Prostate gland (tissue), 2 donors: ENCODE measurements around the gene SERPINA4. TPM values are rescaled to one million over a fixed set of nuclear protein-coding genes. Genes with fewer than 3 reads are reported as not detected.

Experiments
- DNase-seq: peaks from one replicate; pipeline ENCODE4 v3.0.0-alpha.2; 2019; ENCODE audit warnings: low spot score
- H3K27ac ChIP-seq, 2 donors: fragments of 200-600 bp; sonication (generic); 2 replicates each; pipeline ENCODE4 v1.5.1; 2017 to 2019
- H3K27me3 ChIP-seq: fragments of 200-600 bp; sonication (generic); replicated peaks from 2 replicates; pipeline ENCODE4 v1.5.1; 2019; ENCODE audit not compliant: insufficient read depth
- H3K36me3 ChIP-seq, 2 donors: fragments of 200-600 bp; sonication (generic); 1 replicate in 1 of 2; 2 replicates in 1 of 2; pipeline versions ENCODE4 v1.5.1 to v1.8.1; 2017 to 2019
- H3K4me1 ChIP-seq: fragments of 200-600 bp; sonication (generic); replicated peaks from 2 replicates; pipeline ENCODE4 v1.5.1; 2019
- H3K4me3 ChIP-seq, 2 donors: fragments of 200-600 bp; sonication (generic); 2 replicates each; pipeline ENCODE4 v1.5.1; 2017 to 2019
- H3K9me3 ChIP-seq: fragments of 200-600 bp; sonication (generic); 2 replicates; pipeline ENCODE4 v1.5.1; 2017
- POLR2A ChIP-seq: fragments of 450-650 bp; IDR thresholded peaks from one replicate; pipeline ENCODE4 v1.6.1; 2016; ENCODE audit warnings: antibody characterized with exemption, mild to moderate bottlenecking
- POLR2AphosphoS5 ChIP-seq: sonication (generic); formaldehyde crosslinking; IDR thresholded peaks from one replicate; pipeline ENCODE4 v1.6.1; 2017; ENCODE audit warnings: antibody characterized with exemption
- WGBS: methylation state at CpG from one replicate; pipeline ENCODE4 v1.1.5; 2018; 5-methylcytosine and 5-hydroxymethylcytosine counted together
- intact Hi-C: fragments of 100-400 bp; cut with DNase I; formaldehyde crosslinking; loops from one replicate; pipeline ENCODE4 v1.14.2; 2022
- total RNA-seq, 2 donors: library from RNA; depleted of rRNA; stranded (reverse); fragments of >200 nt; gene quantifications; one replicate each; pipeline ENCODE4 v1.1.0, GENCODE V29; 2016
- TF ChIP-seq, protein P1 (sequence below), 4 experiments: fragments of 200-600 bp in 2 of 4; fragments of 450-650 bp in 2 of 4; sonication (generic) in 2 of 4; IDR thresholded peaks; 1 replicate in 3 of 4; 2 replicates in 1 of 4; pipeline ENCODE4 v1.5.1; 2016 to 2019; ENCODE audit warnings: antibody characterized with exemption in 4 of 4, mild to moderate bottlenecking in 2 of 4, moderate library complexity in 2 of 4

The SERPINA4 gene
- total RNA-seq, 2 donors from 2014 or later, result 2.2 TPM; not detected in 1

DNA sequence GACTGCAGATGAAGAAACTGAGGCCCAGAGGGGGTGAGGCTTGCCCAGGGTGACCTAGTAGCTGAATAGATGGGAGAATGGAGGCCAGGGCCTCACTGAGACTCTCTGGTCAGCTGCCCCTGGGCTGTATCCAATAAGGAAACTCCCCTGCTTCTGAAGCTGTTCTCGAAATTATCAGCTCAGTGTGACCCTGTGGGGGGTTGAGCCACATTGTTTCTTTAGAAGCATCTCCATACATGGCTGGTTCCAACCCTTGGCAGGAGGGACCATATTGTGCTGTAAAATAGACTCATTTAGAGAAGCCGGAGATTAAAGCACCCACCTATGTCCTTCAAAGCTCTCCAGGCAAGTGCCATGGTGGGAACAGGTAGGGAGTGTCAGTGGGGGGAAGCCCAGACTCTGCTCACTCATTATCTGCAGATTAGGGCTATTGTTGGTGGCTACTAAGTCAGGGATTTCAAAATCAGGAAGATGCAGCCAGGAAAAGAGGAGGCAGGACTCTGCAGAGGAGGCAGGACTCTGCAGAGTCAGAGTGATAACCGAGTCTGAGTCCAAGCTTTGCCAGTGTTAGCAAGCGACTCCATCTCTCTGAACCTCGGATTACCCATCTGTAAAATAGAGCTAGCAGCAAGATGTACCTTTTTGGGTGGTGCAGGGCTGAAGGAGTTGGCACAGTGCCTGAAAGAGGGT lies 23.5 kb downstream of the SERPINA4 start:
- Histone ChIP-seq H3K27ac (no peak overlapping the region), H3K9me3 (no peaks in the 10 kb centered on the region), H3K4me3 (no peak overlapping the region), H3K4me1 (no peaks in the 10 kb centered on the region), H3K27me3 (no peaks in the 10 kb centered on the region), H3K36me3 (no peaks in the 10 kb centered on the region)
- TF ChIP-seq POLR2A (no peak), POLR2AphosphoS5 (no peak)
- TF ChIP-seq, protein P1, sequence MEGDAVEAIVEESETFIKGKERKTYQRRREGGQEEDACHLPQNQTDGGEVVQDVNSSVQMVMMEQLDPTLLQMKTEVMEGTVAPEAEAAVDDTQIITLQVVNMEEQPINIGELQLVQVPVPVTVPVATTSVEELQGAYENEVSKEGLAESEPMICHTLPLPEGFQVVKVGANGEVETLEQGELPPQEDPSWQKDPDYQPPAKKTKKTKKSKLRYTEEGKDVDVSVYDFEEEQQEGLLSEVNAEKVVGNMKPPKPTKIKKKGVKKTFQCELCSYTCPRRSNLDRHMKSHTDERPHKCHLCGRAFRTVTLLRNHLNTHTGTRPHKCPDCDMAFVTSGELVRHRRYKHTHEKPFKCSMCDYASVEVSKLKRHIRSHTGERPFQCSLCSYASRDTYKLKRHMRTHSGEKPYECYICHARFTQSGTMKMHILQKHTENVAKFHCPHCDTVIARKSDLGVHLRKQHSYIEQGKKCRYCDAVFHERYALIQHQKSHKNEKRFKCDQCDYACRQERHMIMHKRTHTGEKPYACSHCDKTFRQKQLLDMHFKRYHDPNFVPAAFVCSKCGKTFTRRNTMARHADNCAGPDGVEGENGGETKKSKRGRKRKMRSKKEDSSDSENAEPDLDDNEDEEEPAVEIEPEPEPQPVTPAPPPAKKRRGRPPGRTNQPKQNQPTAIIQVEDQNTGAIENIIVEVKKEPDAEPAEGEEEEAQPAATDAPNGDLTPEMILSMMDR (IDR thresholded peaks at IDR 0.05), result no peak
- WGBS, result 78% methylated on average over 5 of the region's 5 CpGs
- DNase-seq, result no peak
- intact Hi-C loops, result no loop called here

DNA sequence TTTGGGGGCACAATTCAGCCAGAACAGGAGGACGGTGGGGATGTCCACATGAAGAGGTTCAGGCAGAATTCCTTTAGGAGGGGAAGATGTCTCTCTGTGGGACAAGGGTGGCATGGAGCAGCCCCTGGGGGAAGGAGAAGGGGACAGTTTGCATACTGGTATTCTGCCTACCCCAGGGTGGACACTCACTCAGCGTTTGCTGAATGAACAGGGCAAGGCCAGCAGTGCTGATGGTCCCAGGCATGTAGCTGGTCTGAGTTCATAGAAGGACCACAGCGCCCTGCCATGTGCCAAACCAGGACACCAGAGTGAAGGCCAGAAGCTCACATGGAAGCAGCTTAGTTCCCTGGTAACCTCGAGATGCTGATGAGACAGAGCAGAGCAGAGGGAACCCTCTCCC lies 25.4 kb downstream of the SERPINA4 start:
- Histone ChIP-seq H3K27ac (no peak overlapping the region), H3K4me3 (no peak overlapping the region), H3K9me3 (no peaks in the 10 kb centered on the region), H3K36me3 (no peaks in the 10 kb centered on the region), H3K27me3 (no peaks in the 10 kb centered on the region), H3K4me1 (no peaks in the 10 kb centered on the region)
- intact Hi-C loops, result no loop called here
- no peak for DNase-seq
- WGBS, result 94% methylated on average over 4 of the region's 4 CpGs
- TF ChIP-seq, protein P1 (IDR thresholded peaks at IDR 0.05), result no peak
- TF ChIP-seq POLR2AphosphoS5 (no peak), POLR2A (no peak)

- no peaks in the 10 kb centered on the region for H3K36me3 ChIP-seq
- intact Hi-C loops, result no loop called here
- TF ChIP-seq, protein P1 (IDR thresholded peaks at IDR 0.05), result no peak
- no peak for DNase-seq
- no peak overlapping the region for H3K27ac ChIP-seq
- no peaks in the 10 kb centered on the region for H3K9me3 ChIP-seq
- H3K27me3 ChIP-seq, result no peaks in the 10 kb centered on the region
- H3K4me3 ChIP-seq, result no peak overlapping the region
- WGBS, result 93% methylated on average over 4 of the region's 4 CpGs
- H3K4me1 ChIP-seq, result no peaks in the 10 kb centered on the region
These were observed 27.1 kb downstream of the SERPINA4 start for GRCh38 chr14:94588311-94588710.

- Histone ChIP-seq H3K36me3 (no peaks in the 10 kb centered on the region), H3K27ac (no peak overlapping the region), H3K9me3 (no peaks in the 10 kb centered on the region), H3K27me3 (no peaks in the 10 kb centered on the region), H3K4me1 (no peaks in the 10 kb centered on the region), H3K4me3 (no peak overlapping the region)
- TF ChIP-seq POLR2A (no peak), POLR2AphosphoS5 (no peak)
- TF ChIP-seq, protein P1 (IDR thresholded peaks at IDR 0.05), result no peak
- intact Hi-C loops, result no loop called here
- DNase-seq, result no peak
These were observed 29.8 kb downstream of the SERPINA4 start for GRCh38 chr14:94591073-94591472.

- H3K9me3 ChIP-seq, result no peaks in the 10 kb centered on the region
- 90% methylated on average over 8 of the region's 8 CpGs for WGBS
- H3K27ac ChIP-seq, result no peak overlapping the region
- no peak overlapping the region for H3K4me3 ChIP-seq
- TF ChIP-seq, protein P1 (IDR thresholded peaks at IDR 0.05), result no peak
- TF ChIP-seq POLR2A (no peak), POLR2AphosphoS5 (no peak)
- intact Hi-C loops, result no loop called here
- no peaks in the 10 kb centered on the region for H3K36me3 ChIP-seq
- H3K4me1 ChIP-seq, result no peaks in the 10 kb centered on the region
- H3K27me3 ChIP-seq, result no peaks in the 10 kb centered on the region
- DNase-seq, result no peak
These were observed 30.6 kb downstream of the SERPINA4 start for GRCh38 chr14:94591871-94592270.
